H1 (cell line): ENCODE measurements around the gene CGB2.

Experiments used
- ATF2 ChIP-seq: IDR thresholded peaks from 2 replicates; pipeline ENCODE4 v1.6.1; 2012; ENCODE audit warnings: low read length, inconsistent platforms
- CBX8 ChIP-seq: fragments of 300-800, 300-1000 bp; sonication (generic); IDR thresholded peaks from 2 replicates; pipeline ENCODE4 v1.7.1; 2016; ENCODE audit warnings: low read depth, low read length, borderline replicate concordance
- CTCF ChIP-seq, 3 experiments: IDR thresholded peaks; 1 replicate in 2 of 3; 2 replicates in 1 of 3; pipeline versions ENCODE4 v1.5.1 to v1.6.1; 2011; ENCODE audit warnings: low read length in 3 of 3, mild to moderate bottlenecking in 3 of 3, inconsistent platforms in 2 of 3, low read depth in 1 of 3, moderate library complexity in 1 of 3; ENCODE audit not compliant: insufficient read depth in 1 of 3; ENCODE audit errors: control extremely low read depth in 1 of 3
- EP300 ChIP-seq, 2 experiments: IDR thresholded peaks; 1 replicate in 1 of 2; 2 replicates in 1 of 2; pipeline ENCODE4 v1.6.1; 2011 to 2012; ENCODE audit warnings: low read depth in 2 of 2, low read length in 2 of 2, mild to moderate bottlenecking in 2 of 2, borderline replicate concordance in 1 of 2, inconsistent platforms in 1 of 2, moderate library complexity in 1 of 2
- EZH2 ChIP-seq: fragments of 200-600 bp; sonication (generic); IDR thresholded peaks from 2 replicates; pipeline ENCODE4 v1.7.1; 2012; ENCODE audit warnings: low read depth, mild to moderate bottlenecking, moderate library complexity, low read length, inconsistent platforms; ENCODE audit not compliant: severe bottlenecking
- FOSL1 ChIP-seq: IDR thresholded peaks from 2 replicates; pipeline ENCODE4 v1.6.1; 2011; ENCODE audit warnings: mild to moderate bottlenecking, low read depth, low read length, moderate library complexity; ENCODE audit not compliant: insufficient read depth
- POLR2A ChIP-seq, 2 experiments: IDR thresholded peaks; 1 replicate in 1 of 2; 2 replicates in 1 of 2; pipeline ENCODE4 v1.6.1; 2011; ENCODE audit warnings: low read depth in 2 of 2, low read length in 2 of 2, mild to moderate bottlenecking in 2 of 2; ENCODE audit errors: control extremely low read depth in 1 of 2
- RAD21 ChIP-seq, 2 experiments: IDR thresholded peaks in 1 of 2; conservative IDR thresholded peaks in 1 of 2; 2 replicates each; pipeline ENCODE4 v1.6.1; 2011; ENCODE audit warnings: low read depth in 2 of 2, low read length in 2 of 2, improper control_type of control experiment in 1 of 2, inconsistent platforms in 1 of 2, mild to moderate bottlenecking in 1 of 2, moderate library complexity in 1 of 2
- TAF1 ChIP-seq: IDR thresholded peaks from 2 replicates; pipeline ENCODE4 v1.6.1; 2011; ENCODE audit warnings: mild to moderate bottlenecking, low read depth, low read length
- ZNF274 ChIP-seq: IDR thresholded peaks from 2 replicates; pipeline ENCODE4 v1.7.0; 2012; ENCODE audit warnings: low read length, borderline replicate concordance; ENCODE audit errors: extremely low read depth

- no peak for TF ChIP-seq FOSL1
- TF ChIP-seq CTCF (IDR thresholded peaks at IDR 0.05; ENCODE audit: control extremely low read depth in 1 of 3, insufficient read depth in 1 of 3, low read depth in 1 of 3, low read length in 3 of 3): no peak
- no peak for TF ChIP-seq TAF1
- no peak for TF ChIP-seq CBX8
- TF ChIP-seq ZNF274: no peak
- TF ChIP-seq POLR2A (IDR thresholded peaks at IDR 0.05; ENCODE audit: control extremely low read depth in 1 of 2, low read depth in 2 of 2, low read length in 2 of 2): no peak
- TF ChIP-seq EZH2: no peak
- TF ChIP-seq ATF2: no peak
- TF ChIP-seq RAD21 (IDR thresholded peaks at IDR 0.05 in 1 of 2, conservative IDR thresholded peaks at IDR 0.05 in 1 of 2; ENCODE audit: low read depth in 2 of 2, low read length in 2 of 2): no peak
- TF ChIP-seq EP300 (IDR thresholded peaks at IDR 0.05; ENCODE audit: borderline replicate concordance in 1 of 2, low read depth in 2 of 2, low read length in 2 of 2): no peak
Observed at GRCh38 chr19:49004133-49004532, 27.6 kb upstream of the CGB2 start.
